DMS153 treated with DMSO at 0.1 percent for 48 hours (cell line): ENCODE data around the gene PRRT1B.

Experiments
- DNase-seq: peaks from one replicate; lab custom pipeline; 2025; ENCODE audit not compliant: unreplicated experiment; lab: John Stamatoyannopoulos, UW

The PRRT1B gene

GRCh38 chr9:131578731-131579504, 33.6 kb downstream of the PRRT1B start:
- DNase-seq: no peak

- DNase-seq: no peak
These were observed 34.5 kb downstream of the PRRT1B start for GRCh38 chr9:131579789-131580211.

- DNase-seq: no peak
These were observed 35.0 kb downstream of the PRRT1B start for GRCh38 chr9:131580358-131580757.

GRCh38 chr9:131582056-131582455, 36.7 kb downstream of the PRRT1B start:
- no peak for DNase-seq

GRCh38 chr9:131582466-131583336, 37.4 kb downstream of the PRRT1B start:
- DNase-seq: no peak

- DNase-seq: no peak
These were observed 38.0 kb downstream of the PRRT1B start for GRCh38 chr9:131583337-131583645.

- no peak for DNase-seq
These were observed 38.7 kb downstream of the PRRT1B start for GRCh38 chr9:131583836-131584555.

- DNase-seq: no peak
These were observed 39.5 kb downstream of the PRRT1B start for GRCh38 chr9:131584858-131585257.

GRCh38 chr9:131585375-131585774, 40.1 kb downstream of the PRRT1B start:
- no peak for DNase-seq

GRCh38 chr9:131587331-131587730, 42.0 kb downstream of the PRRT1B start:
- no peak for DNase-seq

GRCh38 chr9:131587906-131588305, 42.6 kb downstream of the PRRT1B start:
- DNase-seq: no peak

- no peak for DNase-seq
These were observed 43.1 kb downstream of the PRRT1B start for GRCh38 chr9:131588396-131588795.

GRCh38 chr9:131589124-131589711, 43.9 kb downstream of the PRRT1B start:
- no peak for DNase-seq

GRCh38 chr9:131589993-131590392, 44.7 kb downstream of the PRRT1B start:
- no peak for DNase-seq

GRCh38 chr9:131590449-131590848, 45.1 kb downstream of the PRRT1B start:
- DNase-seq: no peak

- DNase-seq: peak; percentile 67
These were observed 45.9 kb downstream of the PRRT1B start for GRCh38 chr9:131590907-131591844.

- DNase-seq: no peak
These were observed 46.5 kb downstream of the PRRT1B start for GRCh38 chr9:131591845-131592208.

GRCh38 chr9:131593091-131593820, 47.9 kb downstream of the PRRT1B start:
- DNase-seq: no peak

- DNase-seq: no peak
These were observed 48.8 kb downstream of the PRRT1B start for GRCh38 chr9:131593936-131594665.
